IPS-20b (cell line): ENCODE results near the gene GOLGA6L2.
"Not testable (repeated sequence)": the region's sequence is repeated elsewhere in the genome, so short reads cannot be mapped to it uniquely, and the experiment has no call there.

Source experiments
- H3K27ac ChIP-seq: one replicate; pipeline ENCODE4 v1.5.1; 2013; ENCODE audit warnings: low read length
- H3K27me3 ChIP-seq: 2 replicates; pipeline ENCODE4 v1.6.1; 2013; ENCODE audit warnings: mild to moderate bottlenecking, low read length, inconsistent platforms; ENCODE audit not compliant: insufficient read depth
- H3K36me3 ChIP-seq: 2 replicates; pipeline ENCODE4 v1.6.1; 2013; ENCODE audit warnings: low read depth, mild to moderate bottlenecking, inconsistent platforms, low read length, moderate library complexity; ENCODE audit not compliant: insufficient read depth
- H3K4me1 ChIP-seq: 2 replicates; pipeline ENCODE4 v1.6.1; 2013; ENCODE audit warnings: mild to moderate bottlenecking, control low read depth, inconsistent platforms, low read length, moderate library complexity; ENCODE audit not compliant: insufficient read depth
- H3K4me3 ChIP-seq: 2 replicates; pipeline ENCODE4 v1.5.1; 2013; ENCODE audit warnings: mild to moderate bottlenecking, low read length, inconsistent platforms
- H3K9ac ChIP-seq: 2 replicates; pipeline ENCODE4 v1.6.1; 2013; ENCODE audit warnings: low read depth, mild to moderate bottlenecking, inconsistent platforms, low read length, moderate library complexity
- H3K9me3 ChIP-seq: 2 replicates; pipeline ENCODE4 v1.6.1; 2013; ENCODE audit warnings: mild to moderate bottlenecking, low read depth, low read length, inconsistent platforms; ENCODE audit not compliant: insufficient read depth

The GOLGA6L2 gene

GRCh38 chr15:23444269-23444668, 2.8 kb downstream of the GOLGA6L2 start:
- Histone ChIP-seq H3K27ac (no peak overlapping the region), H3K27me3 (no peaks in the 10 kb centered on the region; the same call in 1 of the 2 replicates), H3K9me3 (0 out of 2 replicates have a peak, but pooled peaks cover 7% of the 10 kb centered on the region), H3K4me3 (no peak overlapping the region), H3K36me3 (no peaks in the 10 kb centered on the region), H3K4me1 (no peaks in the 10 kb centered on the region), H3K9ac (no peak overlapping the region)

- H3K36me3 ChIP-seq = no peaks in the 10 kb centered on the region
- no peak overlapping the region for H3K27ac ChIP-seq
- 0 out of 2 replicates have a peak, but pooled peaks cover 7% of the 10 kb centered on the region for H3K9me3 ChIP-seq
- no peak overlapping the region for H3K9ac ChIP-seq
- no peak overlapping the region for H3K4me3 ChIP-seq
- no peaks in the 10 kb centered on the region for H3K4me1 ChIP-seq
- H3K27me3 ChIP-seq = no peaks in the 10 kb centered on the region; the same call in 1 of the 2 replicates
These were observed 5.8 kb downstream of the GOLGA6L2 start for GRCh38 chr15:23441204-23441603.

GRCh38 chr15:23440596-23440995, 6.4 kb downstream of the GOLGA6L2 start:
- Histone ChIP-seq H3K4me3 (no peak overlapping the region), H3K27me3 (no peaks in the 10 kb centered on the region; the same call in 1 of the 2 replicates), H3K27ac (no peak overlapping the region), H3K9ac (no peak overlapping the region), H3K36me3 (no peaks in the 10 kb centered on the region), H3K4me1 (no peaks in the 10 kb centered on the region), H3K9me3 (0 out of 2 replicates have a peak, but pooled peaks cover 7% of the 10 kb centered on the region)

- no peak overlapping the region for H3K9ac ChIP-seq
- no peaks in the 10 kb centered on the region for H3K36me3 ChIP-seq
- no peaks in the 10 kb centered on the region; the same call in 1 of the 2 replicates for H3K27me3 ChIP-seq
- no peaks in the 10 kb centered on the region for H3K4me1 ChIP-seq
- no peak overlapping the region for H3K4me3 ChIP-seq
- H3K27ac ChIP-seq = no peak overlapping the region
- H3K9me3 ChIP-seq = 0 out of 2 replicates have a peak, but pooled peaks cover 7% of the 10 kb centered on the region
These were observed 7.5 kb downstream of the GOLGA6L2 start for GRCh38 chr15:23439513-23439912.

- Histone ChIP-seq H3K36me3 (no peaks in the 10 kb centered on the region), H3K27me3 (no peaks in the 10 kb centered on the region; the same call in 1 of the 2 replicates), H3K27ac (no peak overlapping the region), H3K9me3 (0 out of 2 replicates have a peak, but pooled peaks cover 7% of the 10 kb centered on the region), H3K4me3 (no peak overlapping the region), H3K9ac (no peak overlapping the region), H3K4me1 (no peaks in the 10 kb centered on the region)
These were observed 8.1 kb downstream of the GOLGA6L2 start for GRCh38 chr15:23438816-23439466.

GRCh38 chr15:23437673-23438072, 9.4 kb downstream of the GOLGA6L2 start:
- no peaks in the 10 kb centered on the region; the same call in 1 of the 2 replicates for H3K27me3 ChIP-seq
- no peaks in the 10 kb centered on the region for H3K36me3 ChIP-seq
- no peak overlapping the region for H3K4me3 ChIP-seq
- H3K9me3 ChIP-seq = 0 out of 2 replicates have a peak, but pooled peaks cover 7% of the 10 kb centered on the region
- H3K4me1 ChIP-seq = no peaks in the 10 kb centered on the region
- no peak overlapping the region for H3K27ac ChIP-seq
- no peak overlapping the region for H3K9ac ChIP-seq

GRCh38 chr15:23437146-23437545, 9.9 kb downstream of the GOLGA6L2 start:
- no peak overlapping the region for H3K4me3 ChIP-seq
- H3K27ac ChIP-seq = no peak overlapping the region
- no peaks in the 10 kb centered on the region for H3K4me1 ChIP-seq
- H3K36me3 ChIP-seq = no peaks in the 10 kb centered on the region
- H3K9ac ChIP-seq = no peak overlapping the region
- 0 out of 2 replicates have a peak, but pooled peaks cover 7% of the 10 kb centered on the region for H3K9me3 ChIP-seq
- no peaks in the 10 kb centered on the region; the same call in 1 of the 2 replicates for H3K27me3 ChIP-seq

- Histone ChIP-seq H3K4me1 (no peaks in the 10 kb centered on the region), H3K27ac (no peak overlapping the region), H3K36me3 (no peaks in the 10 kb centered on the region), H3K27me3 (no peaks in the 10 kb centered on the region; the same call in 1 of the 2 replicates), H3K4me3 (no peak overlapping the region), H3K9ac (no peak overlapping the region), H3K9me3 (0 out of 2 replicates have a peak, but pooled peaks cover 7% of the 10 kb centered on the region)
These were observed 10.6 kb downstream of the GOLGA6L2 start for GRCh38 chr15:23436421-23436820.

- not testable (repeated sequence) for H3K4me3 ChIP-seq, H3K36me3 ChIP-seq, H3K9me3 ChIP-seq, H3K27ac ChIP-seq, H3K9ac ChIP-seq, H3K4me1 ChIP-seq, H3K27me3 ChIP-seq
These were observed 12.3 kb downstream of the GOLGA6L2 start for GRCh38 chr15:23434699-23435098.

GRCh38 chr15:23425327-23425726, 21.7 kb downstream of the GOLGA6L2 start:
- H3K4me3 ChIP-seq, H3K36me3 ChIP-seq, H3K4me1 ChIP-seq, H3K9ac ChIP-seq, H3K27me3 ChIP-seq, H3K27ac ChIP-seq, H3K9me3 ChIP-seq: not testable (repeated sequence)

- no peaks in the 10 kb centered on the region for H3K9me3 ChIP-seq
- no peaks in the 10 kb centered on the region for H3K27me3 ChIP-seq
- no peaks in the 10 kb centered on the region for H3K4me1 ChIP-seq
These were observed 22.7 kb downstream of the GOLGA6L2 start for GRCh38 chr15:23424111-23424904.

More at GRCh38 chr15:23424111-23424904, 22.7 kb downstream of the GOLGA6L2 start:
- H3K36me3 ChIP-seq = no peaks in the 10 kb centered on the region
- no peak overlapping the region for H3K27ac ChIP-seq
- H3K9ac ChIP-seq = no peak overlapping the region
- no peak overlapping the region for H3K4me3 ChIP-seq
